Suprapubic skin (tissue), 4 donors: Measurements from ENCODE around the gene MUS81. TPM values are rescaled to one million over a fixed set of nuclear protein-coding genes. Genes with fewer than 3 reads are reported as not detected.

ENCODE experiments used
- DNase-seq, 2 donors: peaks; one replicate each; pipeline ENCODE4 v3.0.0-alpha.2; 2019; ENCODE audit warnings: low spot score in 2 of 2
- H3K27ac ChIP-seq: fragments of 200-600 bp; sonication (generic); one replicate; pipeline ENCODE4 v1.5.1; 2019
- H3K27me3 ChIP-seq: fragments of 200-600 bp; sonication (generic); one replicate; pipeline ENCODE4 v1.5.1; 2019
- H3K36me3 ChIP-seq: fragments of 200-600 bp; sonication (generic); one replicate; pipeline ENCODE4 v1.5.1; 2019
- H3K4me1 ChIP-seq: fragments of 200-600 bp; sonication (generic); one replicate; pipeline ENCODE4 v1.5.1; 2019
- H3K4me3 ChIP-seq: fragments of 200-600 bp; sonication (generic); one replicate; pipeline ENCODE4 v1.5.1; 2019; ENCODE audit warnings: mild to moderate bottlenecking
- H3K9me3 ChIP-seq: fragments of 200-600 bp; sonication (generic); one replicate; pipeline ENCODE4 v1.5.1; 2019
- CTCF ChIP-seq, 2 donors: fragments of 200-600 bp in 1 of 2; fragments of 450-650 bp in 1 of 2; sonication (generic) in 1 of 2; IDR thresholded peaks; one replicate each; pipeline ENCODE4 v1.5.1; 2016 to 2019; ENCODE audit warnings: antibody characterized with exemption in 2 of 2, mild to moderate bottlenecking in 1 of 2, moderate library complexity in 1 of 2
- EP300 ChIP-seq: sonication (generic); formaldehyde crosslinking; IDR thresholded peaks from one replicate; pipeline ENCODE4 v1.6.1; 2017; ENCODE audit warnings: antibody characterized with exemption
- POLR2A ChIP-seq, 2 donors: fragments of 450-650 bp; IDR thresholded peaks; one replicate each; pipeline ENCODE4 v1.6.1; 2017; ENCODE audit warnings: antibody characterized with exemption in 2 of 2, mild to moderate bottlenecking in 2 of 2, moderate library complexity in 2 of 2
- POLR2AphosphoS5 ChIP-seq, 3 donors: sonication (generic); formaldehyde crosslinking; IDR thresholded peaks; one replicate each; pipeline ENCODE4 v1.6.1; 2017; ENCODE audit warnings: antibody characterized with exemption in 3 of 3
- WGBS: methylation state at CpG from one replicate; pipeline ENCODE4 v1.1.5; 2018; 5-methylcytosine and 5-hydroxymethylcytosine counted together
- total RNA-seq, 4 donors: library from RNA; depleted of rRNA; stranded (reverse); fragments of >200 nt; gene quantifications; one replicate each; pipeline ENCODE4 v1.1.0, GENCODE V29; 2016

Gene MUS81
- total RNA-seq, 4 donors from 2014 or later: 22.8 to 46.2 (median 32.2) TPM

- TF ChIP-seq POLR2AphosphoS5 (IDR thresholded peaks at IDR 0.05): no peak
- no peak for TF ChIP-seq CTCF (IDR thresholded peaks at IDR 0.05)
- TF ChIP-seq POLR2A (IDR thresholded peaks at IDR 0.05): no peak
- TF ChIP-seq EP300: no peak
- 98% methylated on average over 11 of the region's 13 CpGs for WGBS
- Histone ChIP-seq H3K27me3 (no peaks in the 10 kb centered on the region), H3K27ac (no peak overlapping the region), H3K9me3 (no peaks in the 10 kb centered on the region), H3K36me3 (peaks cover 33% of the 10 kb centered on the region), H3K4me3 (no peak overlapping the region), H3K4me1 (peaks cover 15% of the 10 kb centered on the region)
- no peak for DNase-seq
These were observed 23.0 kb downstream of the MUS81 start for GRCh38 chr11:65883058-65883761.

DNA sequence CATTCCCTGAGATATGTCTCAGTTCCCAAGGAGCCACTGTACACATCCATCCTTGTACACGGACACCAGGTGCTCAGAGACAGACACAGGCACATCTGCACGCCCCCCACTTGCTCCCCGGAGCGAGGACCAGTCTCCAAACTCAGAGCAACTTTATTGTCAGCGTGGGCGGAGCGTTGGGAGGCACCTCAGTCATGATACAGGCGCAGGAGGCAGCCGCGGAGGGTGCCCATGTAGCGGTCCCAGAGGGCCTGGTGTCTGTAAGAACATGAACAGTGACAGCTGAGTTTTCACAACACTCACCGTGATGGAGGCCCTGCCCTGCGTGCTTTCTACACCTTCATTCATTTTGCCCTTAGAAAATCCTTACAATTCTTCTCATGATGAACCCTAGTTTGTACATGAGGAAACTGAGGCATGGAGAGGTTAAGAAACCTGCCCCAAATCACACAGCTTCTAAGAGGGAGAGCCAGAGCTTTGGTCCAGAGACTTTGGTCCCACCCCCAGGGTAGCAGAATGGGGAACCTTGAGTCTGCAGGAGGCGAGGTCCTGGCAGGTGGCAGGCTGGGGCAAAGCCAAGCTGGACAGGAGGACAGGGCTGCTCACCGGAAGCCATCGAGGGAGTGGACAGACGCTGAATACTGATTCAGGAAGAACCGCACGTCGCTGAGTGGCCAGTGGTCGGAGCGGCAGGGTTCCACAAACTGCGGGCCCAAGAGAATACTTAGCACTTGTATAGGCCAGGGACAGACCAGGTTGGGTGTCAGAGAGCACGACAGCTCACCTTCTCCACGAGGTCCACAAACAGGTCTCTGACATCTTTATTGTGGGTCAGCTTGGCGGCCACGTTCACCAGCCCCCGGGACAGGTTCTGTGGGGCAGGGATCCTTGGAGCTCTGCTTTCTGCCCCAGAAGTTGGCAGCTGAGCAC, 23.8 kb downstream of the MUS81 start:
- Histone ChIP-seq H3K27ac (no peak overlapping the region), H3K9me3 (no peaks in the 10 kb centered on the region), H3K27me3 (no peaks in the 10 kb centered on the region), H3K4me3 (no peak overlapping the region), H3K36me3 (peaks cover 33% of the 10 kb centered on the region), H3K4me1 (peaks cover 19% of the 10 kb centered on the region)
- TF ChIP-seq POLR2A (IDR thresholded peaks at IDR 0.05) (no peak), EP300 (no peak), CTCF (IDR thresholded peaks at IDR 0.05) (no peak), POLR2AphosphoS5 (IDR thresholded peaks at IDR 0.05) (no peak)
- 80% methylated on average over 20 of the region's 28 CpGs for WGBS
- DNase-seq: peak in 1 of 2 donors; percentile 62

- no peak overlapping the region for H3K4me3 ChIP-seq
- H3K4me1 ChIP-seq: peaks cover 25% of the 10 kb centered on the region
- H3K9me3 ChIP-seq: no peaks in the 10 kb centered on the region
- H3K36me3 ChIP-seq: peaks cover 33% of the 10 kb centered on the region
- TF ChIP-seq EP300: no peak
- TF ChIP-seq POLR2AphosphoS5 (IDR thresholded peaks at IDR 0.05): peak in 1 of 3 donors; percentile 76
- TF ChIP-seq POLR2A (IDR thresholded peaks at IDR 0.05): no peak
- TF ChIP-seq CTCF (IDR thresholded peaks at IDR 0.05): peak; percentile 98
- no peak overlapping the region for H3K27ac ChIP-seq
- DNase-seq: no peak
- 21% methylated on average over 6 of the region's 9 CpGs for WGBS
- H3K27me3 ChIP-seq: no peaks in the 10 kb centered on the region
These were observed 24.5 kb downstream of the MUS81 start for GRCh38 chr11:65884716-65885092.

DNA sequence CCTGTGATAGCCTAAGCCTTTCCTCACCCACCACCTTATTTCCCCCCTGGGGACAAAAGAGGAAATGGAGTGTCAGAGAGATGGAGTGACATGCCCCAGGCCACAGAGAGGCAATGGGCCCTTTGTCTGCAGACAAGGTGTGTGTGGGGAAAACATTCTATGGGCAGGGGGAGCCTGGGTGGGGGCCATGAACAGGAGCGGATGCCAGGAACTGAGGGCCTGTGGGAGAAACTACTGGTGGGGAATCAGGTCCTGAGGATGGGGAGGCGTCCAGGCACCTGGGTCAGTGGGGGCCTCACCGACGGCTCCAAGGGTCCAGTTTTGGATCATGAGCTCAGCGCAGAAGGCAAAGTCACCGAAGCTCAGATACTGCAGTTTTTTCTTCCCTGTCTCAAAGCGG, 25.0 kb downstream of the MUS81 start:
- 81% methylated on average over 6 of the region's 7 CpGs for WGBS
- TF ChIP-seq EP300: no peak
- no peak for TF ChIP-seq POLR2AphosphoS5 (IDR thresholded peaks at IDR 0.05)
- TF ChIP-seq CTCF (IDR thresholded peaks at IDR 0.05): no peak
- TF ChIP-seq POLR2A (IDR thresholded peaks at IDR 0.05): no peak
- DNase-seq: no peak
- H3K9me3 ChIP-seq: no peaks in the 10 kb centered on the region
- no peak overlapping the region for H3K4me3 ChIP-seq
- H3K36me3 ChIP-seq: peaks cover 33% of the 10 kb centered on the region
- H3K27ac ChIP-seq: no peak overlapping the region
- peaks cover 30% of the 10 kb centered on the region for H3K4me1 ChIP-seq
- no peaks in the 10 kb centered on the region for H3K27me3 ChIP-seq
